GM10847 (cell line): Measurements from ENCODE around the gene FAM43A.

Experiments used
- POLR2A ChIP-seq: IDR thresholded peaks from 2 replicates; pipeline ENCODE4 v1.6.1; 2011; ENCODE audit not compliant: insufficient read length; ENCODE audit errors: extremely low read depth

Gene FAM43A

GRCh38 chr3:194713299-194714136 is 27.8 kb downstream of the FAM43A start:
- no peak for TF ChIP-seq POLR2A

- no peak for TF ChIP-seq POLR2A
These were observed 28.4 kb downstream of the FAM43A start for GRCh38 chr3:194714137-194714455.

- TF ChIP-seq POLR2A: no peak
These were observed 28.9 kb downstream of the FAM43A start for GRCh38 chr3:194714564-194714963.

- TF ChIP-seq POLR2A: no peak
These were observed 29.5 kb downstream of the FAM43A start for GRCh38 chr3:194715022-194715800.

- TF ChIP-seq POLR2A: no peak
These were observed 32.4 kb downstream of the FAM43A start for GRCh38 chr3:194718079-194718478.

- TF ChIP-seq POLR2A: no peak
These were observed 34.4 kb downstream of the FAM43A start for GRCh38 chr3:194720048-194720447.

- TF ChIP-seq POLR2A: no peak
These were observed 38.3 kb downstream of the FAM43A start for GRCh38 chr3:194723846-194724618.

- no peak for TF ChIP-seq POLR2A
These were observed 39.7 kb downstream of the FAM43A start for GRCh38 chr3:194725346-194725745.

GRCh38 chr3:194727435-194728128 is 41.9 kb downstream of the FAM43A start:
- TF ChIP-seq POLR2A: no peak

GRCh38 chr3:194728986-194729385 is 43.3 kb downstream of the FAM43A start:
- TF ChIP-seq POLR2A: no peak

- TF ChIP-seq POLR2A: no peak
These were observed 44.7 kb downstream of the FAM43A start for GRCh38 chr3:194730365-194730764.

GRCh38 chr3:194731506-194732073 is 45.9 kb downstream of the FAM43A start:
- no peak for TF ChIP-seq POLR2A

GRCh38 chr3:194732617-194733016 is 46.9 kb downstream of the FAM43A start:
- no peak for TF ChIP-seq POLR2A

- TF ChIP-seq POLR2A: no peak
These were observed 50.7 kb downstream of the FAM43A start for GRCh38 chr3:194736277-194736895.

GRCh38 chr3:194736896-194737600 is 51.4 kb downstream of the FAM43A start:
- no peak for TF ChIP-seq POLR2A
